ENCODE measurements around the gene MAGI2. TPM values are rescaled to one million over a fixed set of nuclear protein-coding genes. Genes with fewer than 3 reads are reported as not detected.

MAGI2 gene
- total and polyA plus RNA-seq, 2 of the 13 experiments (the other 11 are each of a cell fraction or from before 2014, with no cell fraction given) = 1.5 to 3.8 TPM

GRCh38 chr7:78529392-78529791 is 924.1 kb downstream of the MAGI2 start (continued):
- TF ChIP-seq TAF15 (IDR thresholded peaks at IDR 0.05; ENCODE audit: low read depth, low read length, poor library complexity, severe bottlenecking) = no peak
- TF ChIP-seq ZNF670 (CRISPR knock-in tag; IDR thresholded peaks at IDR 0.05; ENCODE audit: borderline replicate concordance) = no peak

- intact Hi-C loops (cut with micrococcal nuclease; ENCODE audit: unreplicated experiment) (loop anchor here (5.0 kb wide), 1 partner anchor 373 kb away; no protein-coding TSS in a partner anchor), in situ Hi-C loops (cut with HindIII; ENCODE audit: extremely low pct_ligation_motif_present, low pct_unique_long_range_greater_than_20kb) (no loop called here)
- Histone ChIP-seq H3K36me3 (replicated peaks in 1 of 2; ENCODE audit: control insufficient read depth in 1 of 2, insufficient read depth in 2 of 2, low read length in 2 of 2) (no peaks in the 10 kb centered on the region), H3K9ac (ENCODE audit: insufficient read depth, low read depth, low read length) (no peak overlapping the region), H3K4me2 (ENCODE audit: low read depth, low read length) (no peak overlapping the region), H2AFZ (ENCODE audit: low read length) (no peak overlapping the region), H3K27ac (ENCODE audit: extremely low read length, insufficient read depth, low read length) (no peak overlapping the region), H3K4me3 (replicated peaks in 1 of 3; ENCODE audit: insufficient read depth in 1 of 3, low read depth in 2 of 3, low read length in 3 of 3) (no peak overlapping the region), H3K9me3 (ENCODE audit: low read length) (no peaks in the 10 kb centered on the region), H3K79me2 (ENCODE audit: insufficient read depth, low read length) (no peaks in the 10 kb centered on the region), H3K27me3 (ENCODE audit: control insufficient read depth in 1 of 2, insufficient read depth in 2 of 2, low read length in 2 of 2) (no peaks in the 10 kb centered on the region), H3K4me1 (ENCODE audit: insufficient read depth, low read length) (no peaks in the 10 kb centered on the region), H4K20me1 (ENCODE audit: insufficient read depth, low read length) (no peaks in the 10 kb centered on the region)
- ChIA-PET CTCF (ENCODE audit: low intra/inter-chr PET ratio, low total read pairs) (no interaction called here), POLR2A (no interaction called here)
- no TSS peak for BruUV-seq (replicated peaks)
- TF ChIP-seq ZNF224 (CRISPR knock-in tag; IDR thresholded peaks at IDR 0.05) (no peak), ZNF569 (CRISPR knock-in tag; IDR thresholded peaks at IDR 0.05; ENCODE audit: borderline replicate concordance) (no peak), ZBTB40 (IDR thresholded peaks at IDR 0.05) (no peak), ZBTB40 (CRISPR knock-in tag; IDR thresholded peaks at IDR 0.05) (no peak), MXD4 (CRISPR knock-in tag; IDR thresholded peaks at IDR 0.05) (no peak), KDM3A (CRISPR knock-in tag; IDR thresholded peaks at IDR 0.05; ENCODE audit: low read depth) (no peak)
- no peak for FAIRE-seq
- DNase-seq (ENCODE audit: low spot score) = no peak
- 46% methylated on average over 3 of the region's 3 CpGs for WGBS (ENCODE audit: low lambda C conversion rate)
- ATAC-seq = no peak
These were observed 924.5 kb downstream of the MAGI2 start for GRCh38 chr7:78528964-78529363.
